HEK293 (cell line): Measurements from ENCODE around the gene PTGES.

Experiments
- CTCF ChIA-PET: fragments of 350-600 bp; formaldehyde crosslinking; extraction: SDS; loops from one replicate; lab custom pipeline; 2021; ENCODE audit warnings: antibody characterized with exemption; lab: Yijun Ruan, JAX
- POLR2A ChIA-PET: fragments of 300-600 bp; formaldehyde crosslinking; extraction: SDS; loops from one replicate; lab custom pipeline; 2020; ENCODE audit warnings: antibody characterized with exemption, inconsistent platforms; lab: Yijun Ruan, JAX
- H3K27ac ChIP-seq: fragments of 200-500 bp; sonication (Bioruptor generic); 2 replicates; pipeline ENCODE4 v1.5.1; 2014; ENCODE audit warnings: low read depth, low read length, control low read depth, inconsistent platforms; ENCODE audit errors: extremely low read depth
- H3K36me3 ChIP-seq, 2 experiments: fragments of 200-500 bp in 1 of 2; sonication (Bioruptor generic) in 1 of 2; 1 replicate in 1 of 2; 2 replicates in 1 of 2; pipeline ENCODE4 v1.5.1; 2014 to 2017; ENCODE audit warnings: inconsistent platforms in 2 of 2, low read length in 2 of 2; ENCODE audit not compliant: control insufficient read depth in 2 of 2, insufficient read depth in 1 of 2
- H3K4me1 ChIP-seq: fragments of 200-500 bp; sonication (Bioruptor generic); 2 replicates; pipeline ENCODE4 v1.5.1; 2014; ENCODE audit warnings: mild to moderate bottlenecking, low read length, inconsistent platforms; ENCODE audit not compliant: control insufficient read depth, insufficient read depth
- H3K4me3 ChIP-seq: 2 replicates; pipeline ENCODE4 v1.5.1; 2011; ENCODE audit warnings: low read depth, mild to moderate bottlenecking, control low read depth, low read length, moderate library complexity
- H3K9me3 ChIP-seq: fragments of 200-500 bp; sonication (Bioruptor generic); 2 replicates; pipeline ENCODE4 v1.5.1; 2014; ENCODE audit warnings: low read depth, low read length, inconsistent platforms; ENCODE audit not compliant: control insufficient read depth, insufficient read depth
- ELK4 ChIP-seq: IDR thresholded peaks from 2 replicates; pipeline ENCODE4 v1.6.1; 2011; ENCODE audit warnings: mild to moderate bottlenecking, low read depth, low read length, borderline replicate concordance
- GLIS1 ChIP-seq: fragments of 450-650 bp; formaldehyde crosslinking; IDR thresholded peaks from 2 replicates; pipeline ENCODE4 v1.5.1; 2016; ENCODE audit warnings: missing biosample characterization, missing genetic modification characterization
- INSM2 ChIP-seq: fragments of 450-650 bp; formaldehyde crosslinking; IDR thresholded peaks from 2 replicates; pipeline ENCODE4 v1.5.1; 2016; ENCODE audit warnings: missing biosample characterization, missing genetic modification characterization
- KLF7 ChIP-seq: fragments of 450-650 bp; formaldehyde crosslinking; IDR thresholded peaks from 2 replicates; pipeline ENCODE4 v1.5.1; 2016; ENCODE audit warnings: missing biosample characterization, missing genetic modification characterization, borderline replicate concordance
- PATZ1 ChIP-seq: fragments of 450-650 bp; formaldehyde crosslinking; IDR thresholded peaks from 2 replicates; pipeline ENCODE4 v1.5.1; 2016; ENCODE audit warnings: missing biosample characterization, missing genetic modification characterization
- SCRT2 ChIP-seq: fragments of 450-650 bp; formaldehyde crosslinking; IDR thresholded peaks from 2 replicates; pipeline ENCODE4 v1.5.1; 2016; ENCODE audit warnings: missing biosample characterization, missing genetic modification characterization
- YY2 ChIP-seq: fragments of 450-650 bp; formaldehyde crosslinking; IDR thresholded peaks from 2 replicates; pipeline ENCODE4 v1.5.1; 2016; ENCODE audit warnings: missing biosample characterization, missing genetic modification characterization
- ZBTB17 ChIP-seq: fragments of 450-650 bp; formaldehyde crosslinking; IDR thresholded peaks from 2 replicates; pipeline ENCODE4 v1.5.1; 2016; ENCODE audit warnings: missing biosample characterization, missing genetic modification characterization
- ZIC2 ChIP-seq: fragments of 450-650 bp; formaldehyde crosslinking; IDR thresholded peaks from 2 replicates; pipeline ENCODE4 v1.5.1; 2016; ENCODE audit warnings: missing biosample characterization, missing genetic modification characterization
- ZNF10 ChIP-seq: fragments of 450-650 bp; formaldehyde crosslinking; IDR thresholded peaks from 2 replicates; pipeline ENCODE4 v1.5.1; 2017; ENCODE audit warnings: missing biosample characterization, missing genetic modification characterization
- ZNF223 ChIP-seq: fragments of 450-650 bp; formaldehyde crosslinking; IDR thresholded peaks from 2 replicates; pipeline ENCODE4 v1.5.1; 2016; ENCODE audit warnings: missing biosample characterization, missing genetic modification characterization
- ZNF416 ChIP-seq: fragments of 450-650 bp; formaldehyde crosslinking; IDR thresholded peaks from 2 replicates; pipeline ENCODE4 v1.5.1; 2016; ENCODE audit warnings: missing biosample characterization, missing genetic modification characterization
- ZNF677 ChIP-seq: fragments of 450-650 bp; IDR thresholded peaks from 2 replicates; pipeline ENCODE4 v1.5.0; 2018; ENCODE audit warnings: missing biosample characterization, mild to moderate bottlenecking, missing genetic modification characterization, moderate library complexity
- TF ChIP-seq, protein P1 (sequence below): fragments of 450-650 bp; formaldehyde crosslinking; conservative IDR thresholded peaks from 2 replicates; pipeline ENCODE4 v1.5.1; 2016; ENCODE audit warnings: low read depth, missing biosample characterization, missing genetic modification characterization

The PTGES gene

GRCh38 chr9:129755151-129755550 is 2.3 kb upstream of the PTGES start:
- Histone ChIP-seq H3K4me1 (no peaks in the 10 kb centered on the region), H3K4me3 (no peak overlapping the region), H3K27ac (no peak overlapping the region), H3K9me3 (no peaks in the 10 kb centered on the region), H3K36me3 (no peaks in the 10 kb centered on the region)
- TF ChIP-seq ZNF416 = no peak
- TF ChIP-seq, protein P1, sequence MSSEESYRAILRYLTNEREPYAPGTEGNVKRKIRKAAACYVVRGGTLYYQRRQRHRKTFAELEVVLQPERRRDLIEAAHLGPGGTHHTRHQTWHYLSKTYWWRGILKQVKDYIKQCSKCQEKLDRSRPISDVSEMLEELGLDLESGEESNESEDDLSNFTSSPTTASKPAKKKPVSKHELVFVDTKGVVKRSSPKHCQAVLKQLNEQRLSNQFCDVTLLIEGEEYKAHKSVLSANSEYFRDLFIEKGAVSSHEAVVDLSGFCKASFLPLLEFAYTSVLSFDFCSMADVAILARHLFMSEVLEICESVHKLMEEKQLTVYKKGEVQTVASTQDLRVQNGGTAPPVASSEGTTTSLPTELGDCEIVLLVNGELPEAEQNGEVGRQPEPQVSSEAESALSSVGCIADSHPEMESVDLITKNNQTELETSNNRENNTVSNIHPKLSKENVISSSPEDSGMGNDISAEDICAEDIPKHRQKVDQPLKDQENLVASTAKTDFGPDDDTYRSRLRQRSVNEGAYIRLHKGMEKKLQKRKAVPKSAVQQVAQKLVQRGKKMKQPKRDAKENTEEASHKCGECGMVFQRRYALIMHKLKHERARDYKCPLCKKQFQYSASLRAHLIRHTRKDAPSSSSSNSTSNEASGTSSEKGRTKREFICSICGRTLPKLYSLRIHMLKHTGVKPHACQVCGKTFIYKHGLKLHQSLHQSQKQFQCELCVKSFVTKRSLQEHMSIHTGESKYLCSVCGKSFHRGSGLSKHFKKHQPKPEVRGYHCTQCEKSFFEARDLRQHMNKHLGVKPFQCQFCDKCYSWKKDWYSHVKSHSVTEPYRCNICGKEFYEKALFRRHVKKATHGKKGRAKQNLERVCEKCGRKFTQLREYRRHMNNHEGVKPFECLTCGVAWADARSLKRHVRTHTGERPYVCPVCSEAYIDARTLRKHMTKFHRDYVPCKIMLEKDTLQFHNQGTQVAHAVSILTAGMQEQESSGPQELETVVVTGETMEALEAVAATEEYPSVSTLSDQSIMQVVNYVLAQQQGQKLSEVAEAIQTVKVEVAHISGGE (tag by site-specific recombination) = no peak
- TF ChIP-seq ZNF10 (tag by site-specific recombination) = no peak
- TF ChIP-seq PATZ1 (tag by site-specific recombination) = no peak
- no peak for TF ChIP-seq ELK4
- no peak for TF ChIP-seq YY2 (tag by site-specific recombination)
- TF ChIP-seq ZNF677 (tag by site-specific recombination) = no peak
- CTCF ChIA-PET = interaction anchor here (0.7 to 4.2 kb wide), 6 partner anchors 11 to 612 kb away, joined by 3 to 26 read pairs (median 4); no protein-coding TSS in a partner anchor
- POLR2A ChIA-PET = interaction anchor here (0.6 kb wide), 1 partner anchor 10 kb away, joined by 4 read pairs; no protein-coding TSS in a partner anchor

DNA sequence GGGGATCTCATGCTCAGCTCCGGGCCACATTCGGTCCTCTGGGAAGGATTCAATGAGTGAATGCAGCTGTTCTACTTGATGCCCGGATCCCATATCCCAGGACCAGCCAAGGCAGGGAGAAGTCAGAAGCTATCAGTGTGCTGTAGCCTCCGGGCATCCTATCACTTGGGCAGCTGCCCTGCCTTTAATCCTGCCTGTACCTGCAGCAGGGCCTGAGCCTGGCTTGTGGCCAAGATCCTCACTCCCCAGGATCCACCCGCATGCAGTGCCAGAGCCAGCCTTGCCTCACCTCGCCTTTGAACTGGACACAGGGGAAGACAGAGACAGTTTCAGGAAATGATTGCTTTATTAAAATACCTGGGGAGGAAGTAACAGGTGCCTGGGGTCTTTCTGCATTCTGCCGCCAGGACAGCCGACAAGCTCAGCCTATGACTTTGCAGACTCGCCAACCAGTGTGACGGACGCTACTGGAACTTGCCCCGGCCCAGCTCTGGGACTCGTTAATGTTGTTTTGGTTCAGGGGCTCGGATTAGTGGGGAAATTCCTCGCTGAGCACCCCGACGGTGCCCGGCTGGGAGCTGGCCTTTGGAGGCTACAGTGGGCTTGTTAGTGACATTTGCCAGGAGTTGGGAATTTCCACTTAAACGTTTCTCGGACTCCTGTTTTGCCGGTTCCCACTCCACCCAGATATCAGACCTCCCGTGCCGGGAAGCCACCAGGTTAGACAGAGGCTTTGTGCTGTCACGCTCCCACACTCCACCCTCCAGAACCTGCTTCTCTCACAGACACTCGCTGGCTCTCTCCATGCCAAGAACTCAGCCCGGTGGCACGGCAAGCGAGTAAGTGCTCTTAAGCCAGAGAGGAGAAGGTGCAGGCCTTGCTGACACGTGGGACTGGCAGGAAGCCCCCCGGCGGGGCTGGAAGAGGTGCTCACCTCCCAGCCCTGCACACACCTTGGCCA is 721 bp downstream of the PTGES start:
- TF ChIP-seq ZBTB17 (tag by site-specific recombination) (peak; percentile 38; the same call in 1 of the 2 replicates), SCRT2 (tag by site-specific recombination) (peak; percentile 70), INSM2 (tag by site-specific recombination) (no peak), KLF7 (tag by site-specific recombination) (no peak), GLIS1 (tag by site-specific recombination) (0 out of 2 replicates have a peak, but pooled peaks have one; percentile 12), ZNF223 (tag by site-specific recombination) (0 out of 2 replicates have a peak, but pooled peaks have one; percentile 11), ZIC2 (tag by site-specific recombination) (peak; percentile 75)
- H3K9me3 ChIP-seq = no peaks in the 10 kb centered on the region
- POLR2A ChIA-PET = interaction anchor here (0.6 to 2.0 kb wide), 10 partner anchors 10 to 126 kb away, joined by 3 to 12 read pairs (median 4); partner anchors contain the start of gene NTMT1
- no peak overlapping the region for H3K27ac ChIP-seq
- H3K4me1 ChIP-seq = no peaks in the 10 kb centered on the region
- CTCF ChIA-PET = interaction anchor here (0.6 to 4.9 kb wide), 10 partner anchors 10 to 347 kb away, joined by 3 to 62 read pairs (median 6); no protein-coding TSS in a partner anchor
- H3K36me3 ChIP-seq = no peaks in the 10 kb centered on the region
- no peak overlapping the region for H3K4me3 ChIP-seq
